ENCODE measurements around the gene TMEM184A.
"Not testable (repeated sequence)": the region's sequence is repeated elsewhere in the genome, so short reads cannot be mapped to it uniquely, and the experiment has no call there.

The TMEM184A gene

DNA sequence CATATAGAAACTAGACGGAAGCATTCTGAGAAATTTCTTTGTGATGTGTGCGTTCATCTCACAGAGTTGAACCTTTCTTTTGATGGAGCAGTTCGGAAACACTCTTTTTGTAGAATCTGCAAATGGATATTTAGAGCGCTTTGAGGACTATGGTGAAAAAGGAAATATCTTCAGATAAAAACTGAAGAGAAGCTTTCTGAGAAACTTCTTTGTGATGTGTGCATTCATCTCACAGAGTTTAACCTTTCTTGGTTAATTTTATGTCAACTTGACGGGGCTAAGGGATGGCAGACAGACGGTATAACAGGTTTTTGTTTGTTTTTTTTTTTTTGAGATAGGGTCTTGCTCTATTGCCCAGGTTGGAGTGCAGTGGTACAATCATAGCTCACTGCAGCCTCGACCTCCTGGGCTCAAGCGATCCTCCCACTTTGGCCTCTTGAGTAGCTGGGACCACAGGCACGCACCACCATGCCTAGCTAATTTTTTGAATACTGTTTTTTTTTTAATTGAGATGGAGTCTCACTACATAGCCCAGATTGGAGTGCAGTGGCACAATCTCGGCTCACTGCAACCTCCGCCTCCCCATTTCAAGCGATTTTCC is 36.6 kb downstream of the TMEM184A start:
- not testable (repeated sequence) for DNase-seq

- no peak for DNase-seq
Observed at GRCh38 chr7:1516586-1517251, 39.3 kb downstream of the TMEM184A start.

DNA sequence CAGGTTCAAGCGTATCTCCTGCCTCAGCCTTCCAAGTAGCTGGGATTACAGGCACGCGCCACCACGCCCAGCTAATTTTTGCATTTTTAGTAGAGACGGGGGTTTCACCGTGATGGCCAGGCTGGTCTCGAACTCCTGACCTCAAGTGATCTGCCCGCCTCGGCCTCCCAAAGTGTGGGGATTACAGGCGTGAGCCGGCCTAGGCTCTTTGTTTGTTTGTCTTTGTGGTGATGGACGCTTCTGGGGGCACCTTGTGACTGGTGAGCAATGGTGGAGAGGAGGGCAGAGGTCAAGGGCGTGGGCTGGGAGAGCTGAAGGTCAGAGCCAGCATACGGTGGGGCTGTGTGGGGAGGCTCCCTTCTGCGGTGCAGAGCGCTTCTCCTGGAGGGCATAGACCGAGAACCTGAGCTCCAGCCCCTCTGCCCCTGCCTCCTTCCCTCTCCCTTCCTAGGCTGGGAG is 40.5 kb downstream of the TMEM184A start:
- not testable (repeated sequence) for DNase-seq

- no peak for DNase-seq
Observed at GRCh38 chr7:1514995-1515401, 41.0 kb downstream of the TMEM184A start.

- no peak for DNase-seq
Observed at GRCh38 chr7:1514407-1514806, 41.6 kb downstream of the TMEM184A start.

GRCh38 chr7:1513657-1514095 is 42.3 kb downstream of the TMEM184A start:
- peak; percentile 35 for DNase-seq

- peak; percentile 93 for DNase-seq
Observed at GRCh38 chr7:1512781-1513656, 43.0 kb downstream of the TMEM184A start.

DNA sequence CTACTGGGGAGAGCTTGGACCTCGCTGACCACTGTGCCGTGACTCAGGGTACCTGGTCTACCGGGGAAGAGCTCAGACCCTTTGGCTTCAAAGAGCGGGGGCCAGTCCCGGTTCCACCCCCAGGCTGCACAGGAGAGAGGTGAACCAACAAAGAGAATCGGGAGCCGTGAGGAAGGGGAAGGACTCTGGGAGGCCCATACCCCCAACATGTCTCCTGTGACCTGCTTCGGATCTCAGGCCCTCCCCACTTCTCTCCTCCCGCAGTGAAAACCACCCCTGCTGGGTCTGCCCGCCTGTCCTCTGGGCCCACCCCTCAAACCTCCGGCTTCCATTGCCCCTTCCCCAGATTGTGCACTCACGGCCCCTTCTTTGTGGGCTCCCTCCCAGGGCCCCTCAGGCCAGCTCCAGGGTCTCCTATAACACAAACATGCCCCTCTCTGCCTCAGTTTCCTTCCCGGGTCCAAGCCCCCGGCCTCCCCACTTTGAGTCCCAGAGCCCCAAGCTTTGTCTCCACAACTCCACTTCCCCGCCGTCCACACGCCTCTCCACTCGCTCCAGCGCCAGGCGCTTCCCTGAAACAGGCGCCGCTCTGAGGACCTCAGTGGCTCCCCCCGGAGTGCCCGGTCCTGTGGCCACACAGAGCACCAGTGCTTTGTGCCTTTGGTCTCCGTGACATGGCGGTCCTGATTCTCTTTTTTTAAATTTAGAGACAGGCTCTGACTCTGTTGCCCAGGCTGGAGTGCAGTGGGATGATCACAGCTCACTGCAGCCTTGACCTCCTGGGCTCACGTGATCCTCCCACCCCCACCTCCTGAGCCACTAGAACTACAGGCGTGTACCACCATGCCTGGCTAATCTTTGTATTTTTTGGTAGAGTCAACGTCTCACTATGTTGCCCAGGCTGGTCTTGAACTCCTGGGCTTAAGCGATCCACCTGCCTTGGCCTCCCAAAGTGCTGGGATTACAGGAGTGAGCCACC is 44.3 kb downstream of the TMEM184A start:
- no peak for DNase-seq

DNA sequence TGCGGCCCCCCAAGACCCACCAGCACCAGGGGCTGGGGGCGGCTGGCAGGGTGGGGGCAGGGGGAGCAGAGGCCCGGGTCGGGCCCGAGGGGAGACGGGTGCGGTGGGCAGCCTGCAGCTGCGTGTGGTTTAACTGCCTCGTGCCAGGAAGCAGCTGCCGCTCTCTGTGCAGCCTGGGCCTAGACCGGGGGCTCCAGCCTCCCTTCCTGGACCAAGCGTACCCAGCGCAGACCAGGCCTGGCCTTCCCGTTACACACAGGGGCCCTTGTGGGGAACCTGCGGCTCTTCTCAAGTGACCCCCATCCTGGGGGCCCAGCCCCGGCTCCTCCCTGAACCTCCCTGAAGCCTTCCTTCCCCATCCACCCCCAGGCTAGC is 45.2 kb downstream of the TMEM184A start:
- DNase-seq = peak; percentile 88

DNA sequence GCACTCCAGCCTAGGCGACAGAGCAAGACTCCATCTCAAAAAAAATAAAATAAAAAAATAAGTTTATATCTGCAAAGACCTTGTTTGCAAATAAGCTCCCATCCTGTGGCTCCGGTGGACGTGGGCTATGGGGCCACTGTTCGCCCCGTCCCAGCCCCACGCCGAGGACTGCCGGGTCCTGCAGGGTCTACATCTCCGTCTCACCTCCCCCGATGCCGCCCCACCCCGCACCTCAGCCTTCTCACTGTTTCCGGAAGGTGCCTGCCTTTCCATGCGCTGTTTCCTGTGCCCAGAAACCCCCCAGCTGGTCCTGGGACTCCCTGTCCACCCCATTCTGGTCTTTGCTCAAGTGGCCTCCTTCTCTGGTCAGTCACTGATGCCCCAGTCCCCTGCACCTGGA is 46.8 kb downstream of the TMEM184A start:
- DNase-seq = no peak

DNA sequence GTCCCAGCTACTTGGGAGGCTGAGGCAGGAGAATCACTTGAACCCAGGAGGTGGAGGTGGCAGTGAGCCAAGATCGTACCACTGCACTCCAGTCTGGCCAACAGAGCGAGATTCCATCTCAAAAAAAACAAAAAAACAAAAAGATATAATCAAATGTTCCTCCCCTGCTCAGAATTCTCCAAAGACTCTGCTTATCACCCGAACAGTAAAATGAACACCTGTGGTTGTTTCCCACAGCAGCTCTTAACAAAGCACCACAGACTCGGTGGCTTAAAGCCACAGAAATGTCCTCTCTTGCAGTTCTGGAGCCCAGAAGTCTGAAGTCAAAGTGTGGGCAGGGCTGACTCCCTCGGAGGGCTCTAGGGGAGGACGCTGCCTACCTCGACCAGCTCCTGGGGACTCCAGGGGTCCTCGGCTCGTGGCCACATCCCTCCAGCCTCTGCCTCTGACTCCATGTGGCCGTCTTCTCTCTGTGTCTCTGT is 47.7 kb downstream of the TMEM184A start:
- peak; percentile 87 for DNase-seq

DNA sequence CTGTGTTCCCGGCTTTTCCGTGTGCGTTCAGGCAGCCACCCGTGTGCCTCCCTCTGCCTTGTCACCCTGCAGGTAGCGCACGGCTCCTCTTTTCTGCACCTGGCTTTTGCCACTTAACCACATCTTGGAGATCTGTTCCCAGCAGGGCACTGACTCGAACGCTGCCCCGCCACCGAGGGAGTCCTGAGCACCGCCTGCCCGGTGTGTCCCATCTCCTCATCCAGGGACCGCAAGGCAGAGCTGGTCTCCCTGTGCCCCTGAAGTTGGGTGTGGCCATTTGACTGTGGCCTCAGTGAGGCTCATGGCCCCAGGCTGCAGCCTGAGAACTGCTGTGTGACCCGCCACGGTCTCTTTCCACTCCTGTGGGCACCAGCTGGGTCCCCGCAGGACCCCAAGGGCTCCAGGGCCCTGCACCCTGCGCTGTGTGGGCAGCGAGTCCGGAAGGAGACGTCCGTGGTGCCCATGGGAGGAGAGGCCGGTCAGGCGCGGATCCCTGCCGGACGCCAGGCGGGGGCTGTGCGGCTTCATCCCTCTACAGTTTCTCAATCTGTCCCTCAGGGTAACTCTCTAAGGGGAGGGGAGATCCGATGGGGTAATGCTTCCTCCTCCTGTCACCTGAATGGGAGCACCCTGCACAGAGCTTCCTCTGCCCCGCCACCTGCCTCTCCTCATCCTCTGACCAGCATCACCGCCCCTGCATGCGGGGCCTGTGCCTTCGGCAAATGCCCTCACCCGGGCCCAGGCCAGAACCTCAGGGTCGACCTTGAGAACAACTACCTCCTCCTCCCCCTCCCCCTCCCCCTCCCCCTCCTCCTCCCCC is 50.1 kb downstream of the TMEM184A start:
- peak; percentile 87 for DNase-seq

DNA sequence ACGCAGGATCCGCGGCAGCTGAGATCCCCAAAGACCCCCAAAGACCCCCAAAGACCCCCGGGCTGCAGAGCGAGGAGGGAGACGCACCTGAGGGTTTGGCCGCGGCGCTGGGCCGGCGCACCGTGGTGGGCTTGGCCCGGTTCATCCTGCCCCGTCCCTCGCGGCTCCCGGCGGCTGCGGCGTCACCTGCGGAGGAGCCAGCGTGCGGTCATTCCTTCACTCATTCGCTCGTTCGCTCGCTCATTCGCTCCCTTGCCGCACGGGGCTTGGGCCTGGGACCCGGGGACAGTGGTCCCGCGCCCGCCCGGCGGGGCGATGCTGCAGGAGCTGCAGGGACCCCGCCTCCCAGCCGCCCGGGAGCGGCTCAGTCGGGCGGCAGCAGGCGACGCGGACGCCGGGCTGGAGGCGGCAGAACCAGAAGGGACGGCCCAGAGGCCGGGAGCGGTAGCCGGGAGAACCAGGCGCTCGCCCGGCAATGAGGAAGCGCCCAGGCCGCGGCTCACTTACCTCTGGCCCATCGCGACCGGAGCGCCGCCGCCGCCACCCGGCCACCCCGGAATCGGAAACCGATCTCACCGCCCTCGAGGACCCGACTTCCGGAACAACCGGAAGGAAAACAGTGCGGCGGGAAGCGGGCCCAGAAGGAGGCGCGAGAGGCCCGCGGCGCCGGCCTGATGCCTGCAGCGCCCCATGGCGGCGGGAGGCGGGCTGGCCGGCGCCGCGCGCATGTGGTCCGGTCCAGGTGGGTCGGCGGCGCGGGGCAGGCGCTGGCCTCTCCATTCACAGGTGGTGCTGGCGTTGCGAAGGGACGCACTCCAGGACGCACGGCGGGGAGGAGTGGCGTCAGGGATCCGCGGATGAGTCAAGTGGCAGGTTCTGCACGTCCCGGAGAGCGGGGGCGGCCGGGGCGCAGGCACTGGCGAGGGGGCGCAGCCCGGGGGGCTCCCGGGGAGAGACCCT is 51.9 kb downstream of the TMEM184A start, which contains the start of gene INTS1:
Gene INTS1 (minus strand): TSS at position 574 of the 960 bp plus-strand sequence. CDS start 429 bp downstream, at position 145.
- peak; percentile 85 for DNase-seq

DNA sequence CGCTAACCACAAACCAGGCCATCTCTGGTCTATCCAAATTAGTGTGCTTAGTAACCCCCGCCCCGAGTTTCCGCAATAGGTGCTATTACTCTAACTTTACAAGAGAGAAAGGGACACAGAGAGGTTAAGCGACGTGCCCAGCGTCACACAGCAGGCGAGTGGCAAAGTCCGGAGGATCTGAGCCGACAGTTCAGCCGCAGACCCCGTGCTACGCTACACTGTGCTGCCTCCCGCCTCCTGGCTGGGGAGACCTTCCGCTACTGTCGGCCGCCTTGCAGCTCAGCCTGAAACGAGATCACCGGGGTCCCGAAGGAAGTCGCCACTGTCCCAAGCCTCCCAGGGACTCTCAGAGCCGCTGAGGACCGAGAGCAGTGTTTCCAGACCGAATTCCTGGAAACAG is 52.6 kb downstream of the TMEM184A start:
- no peak for DNase-seq

GRCh38 chr7:1502845-1503244 is 53.2 kb downstream of the TMEM184A start:
- no peak for DNase-seq

DNA sequence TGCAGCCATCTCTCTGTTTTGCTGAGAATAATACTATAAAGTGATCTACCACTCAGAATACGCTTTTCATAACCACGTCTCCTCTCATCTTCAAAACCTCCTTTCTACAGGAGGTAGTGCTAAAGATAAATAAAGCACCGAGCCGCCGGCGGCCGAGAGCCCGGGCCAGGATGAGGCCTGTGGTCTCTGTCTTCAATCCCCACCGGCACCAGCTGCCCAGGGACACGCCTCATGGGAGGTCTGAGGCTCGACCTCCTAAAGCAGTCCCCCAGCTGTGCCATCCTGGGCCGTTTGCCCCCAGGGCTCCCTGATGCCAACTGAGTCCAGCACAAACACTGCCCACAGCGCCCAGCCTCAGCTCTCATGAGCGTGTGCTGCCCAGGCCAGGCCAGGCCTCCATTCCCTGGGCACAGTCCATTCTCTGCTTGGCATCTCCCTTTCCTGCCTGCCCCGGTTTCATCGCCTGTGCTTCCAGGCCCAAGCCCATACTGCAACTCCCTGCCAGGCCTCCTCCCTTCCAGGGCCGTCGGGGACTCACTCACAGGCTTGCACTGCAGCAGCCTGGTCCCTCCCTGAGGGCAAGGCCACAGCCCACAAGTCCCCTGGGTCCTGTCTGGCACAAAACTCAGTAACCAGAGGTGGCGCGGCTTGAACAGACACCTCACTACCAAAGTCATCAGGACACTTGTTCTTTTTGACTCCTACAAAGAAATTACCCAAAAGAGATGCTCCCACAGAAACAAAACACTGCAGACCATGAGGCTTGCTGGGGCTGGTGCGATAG is 54.3 kb downstream of the TMEM184A start:
- DNase-seq = peak; percentile 0

DNA sequence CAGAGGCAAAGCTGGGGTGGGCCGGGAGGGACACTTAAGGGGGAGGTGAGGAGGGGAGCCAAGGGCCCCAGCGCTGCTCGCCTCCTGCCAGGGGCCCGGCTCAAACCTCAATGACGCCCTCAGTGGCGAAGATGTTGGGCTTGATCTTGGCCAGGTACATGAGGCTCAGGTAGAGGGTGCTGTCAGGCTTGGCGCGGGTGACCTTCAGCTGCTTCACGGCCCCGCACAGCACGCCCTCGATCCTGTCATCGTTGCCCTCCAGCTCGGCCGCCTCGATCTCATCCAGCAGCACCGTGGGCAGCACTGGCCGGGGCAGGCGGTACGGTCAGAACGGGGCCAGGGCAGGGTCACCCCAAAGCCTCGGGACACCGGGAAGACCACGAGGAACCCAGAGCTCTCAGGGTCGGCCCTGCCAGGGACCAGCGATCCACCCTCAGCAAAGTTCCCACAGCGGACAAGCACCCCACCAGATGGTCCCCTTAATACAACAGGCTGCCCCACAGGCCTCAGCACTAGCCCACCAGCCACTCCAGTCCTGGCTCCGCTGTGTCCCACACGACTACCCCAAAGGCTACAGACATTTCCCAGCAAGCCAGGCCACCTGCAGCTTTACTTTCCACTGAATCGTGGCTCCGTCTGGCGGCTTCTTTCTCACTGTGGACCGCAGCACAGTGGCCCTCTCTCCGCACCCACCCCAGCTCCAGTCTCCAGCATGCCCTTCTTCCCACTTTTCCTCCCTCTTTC is 55.8 kb downstream of the TMEM184A start:
- DNase-seq = no peak

DNA sequence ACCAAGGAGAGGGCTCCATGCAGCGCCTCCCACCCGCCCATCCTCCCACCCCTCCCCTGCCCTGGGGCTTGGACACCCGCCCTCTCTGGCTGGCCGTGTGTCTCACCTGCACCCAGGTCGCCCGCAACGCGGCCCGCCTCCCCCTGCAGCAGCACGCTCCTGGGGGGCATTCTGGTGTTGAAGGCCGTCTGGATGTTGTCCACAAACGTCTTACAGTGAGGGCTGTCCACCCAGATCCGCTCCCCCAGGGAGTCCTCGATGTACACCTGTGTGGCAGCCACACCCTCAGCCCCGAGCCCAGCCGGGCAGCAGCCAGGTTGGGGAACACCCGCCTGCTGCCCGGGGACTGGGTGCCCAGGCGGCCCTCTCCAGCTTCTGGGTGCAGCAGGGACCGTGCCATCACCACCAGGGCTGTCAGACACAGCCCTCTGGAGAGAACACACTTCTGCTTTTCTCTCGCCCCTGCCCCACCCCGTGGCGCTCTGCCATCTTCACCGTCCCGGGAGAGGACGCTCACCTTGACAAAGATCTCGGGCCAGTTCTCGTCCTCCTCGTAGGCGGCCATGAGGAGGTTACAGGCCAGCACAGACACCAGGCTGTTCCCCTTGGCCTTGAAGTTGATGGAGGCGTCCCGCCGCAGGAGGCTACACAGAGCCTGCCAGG is 56.5 kb downstream of the TMEM184A start:
- no peak for DNase-seq

All from GF-D8 (cell line).